GM21447 (cell line): ENCODE results near the gene SCN2B.

Experiments
- ATAC-seq: cut with Tn5 transposase; IDR thresholded peaks from one replicate; pipeline ENCODE4 v1.9.1; 2021; ENCODE audit not compliant: unreplicated experiment

Gene SCN2B

DNA sequence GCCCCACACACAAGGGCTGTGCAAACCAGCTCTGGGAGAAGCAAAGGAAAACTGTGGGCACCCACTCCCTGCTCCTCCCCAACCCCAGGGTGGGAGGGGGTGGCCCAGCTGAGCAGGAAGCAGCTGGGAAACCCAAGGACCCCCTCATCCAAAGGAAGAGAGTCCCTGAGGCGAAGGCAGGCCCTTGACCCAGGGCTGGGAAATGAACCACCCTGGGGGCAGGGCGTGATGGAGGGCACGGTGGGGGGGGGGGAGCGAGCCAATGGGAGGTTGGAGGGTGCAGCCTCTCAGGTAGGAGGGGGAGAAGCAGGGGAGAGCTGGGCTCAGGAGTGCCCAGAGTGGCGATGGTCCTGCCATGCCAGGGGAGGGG, 40.7 kb downstream of the SCN2B start:
- ATAC-seq: no peak

DNA sequence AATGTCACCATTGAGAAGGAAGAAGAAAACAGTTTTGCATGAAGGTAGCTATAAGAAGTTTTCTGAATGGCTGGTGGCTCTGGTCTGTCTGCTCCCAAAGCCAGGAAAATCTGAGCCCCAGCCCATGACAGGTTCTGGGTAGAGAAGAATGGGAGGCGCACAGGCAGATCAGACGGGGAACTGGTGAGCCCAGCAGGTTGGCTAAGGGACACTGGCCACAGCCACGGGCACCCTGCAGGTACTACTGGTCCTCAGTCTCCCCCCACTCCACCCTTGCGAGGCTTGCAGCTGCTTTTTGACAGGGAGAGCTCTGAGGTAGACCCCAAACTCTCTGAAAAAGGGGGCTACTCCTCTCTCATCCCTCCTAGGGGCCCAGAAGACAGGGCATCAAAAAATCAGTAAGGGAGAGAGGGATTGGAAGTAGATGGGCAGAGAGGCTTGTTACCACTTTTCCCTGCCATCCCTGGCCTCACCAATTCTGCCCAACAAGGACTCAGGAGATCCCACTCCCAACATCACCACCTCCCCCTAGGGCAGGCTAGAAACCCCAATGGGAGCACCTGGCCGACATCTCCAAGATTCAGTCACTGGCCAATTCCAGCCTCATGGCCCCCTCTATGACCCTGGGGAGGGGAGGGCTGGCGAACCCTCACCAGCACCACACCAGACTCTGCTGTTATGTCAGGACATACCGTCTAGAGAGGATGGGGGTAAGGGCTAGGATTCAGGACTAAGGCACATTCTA, 41.2 kb downstream of the SCN2B start:
- ATAC-seq: no peak

GRCh38 chr11:118133816-118134215, 42.6 kb downstream of the SCN2B start:
- no peak for ATAC-seq

DNA sequence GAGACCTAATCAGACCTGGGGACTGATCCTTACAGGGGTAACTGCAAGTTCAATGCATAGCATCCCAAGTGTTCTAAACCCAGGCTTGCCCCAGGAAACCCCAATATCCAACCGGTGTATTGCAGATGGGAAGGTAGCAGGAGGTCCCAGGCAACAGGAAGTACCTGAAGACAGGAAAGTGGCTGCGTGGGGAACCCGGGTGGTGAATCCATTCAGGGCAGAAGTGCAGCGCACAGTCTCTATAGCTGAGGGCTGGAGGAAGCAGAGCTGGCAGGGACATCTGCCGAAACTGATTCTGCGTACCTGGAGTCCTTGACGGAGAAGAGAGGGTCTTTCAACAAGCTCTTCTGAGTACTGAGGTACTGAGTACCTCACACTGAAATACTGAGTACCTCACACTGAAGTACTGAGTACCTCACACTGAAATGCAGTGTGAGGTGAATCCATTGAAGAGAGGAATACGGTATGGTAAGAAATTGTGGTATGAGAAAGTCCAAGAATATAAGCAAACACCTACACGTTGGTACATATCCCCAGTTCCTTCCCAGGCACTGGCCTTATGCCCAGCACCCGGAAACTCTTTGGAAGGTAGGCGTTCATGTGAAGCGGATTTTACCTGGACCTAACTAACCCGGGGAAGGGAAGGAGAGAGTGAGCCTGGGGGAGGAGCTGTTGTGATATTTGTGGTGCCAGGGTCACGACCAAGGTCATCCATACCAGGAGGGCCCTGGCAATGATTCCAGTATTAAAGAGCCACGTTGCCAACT, 43.9 kb downstream of the SCN2B start:
- no peak for ATAC-seq

- no peak for ATAC-seq
Observed at GRCh38 chr11:118129471-118130172, 46.8 kb downstream of the SCN2B start.

DNA sequence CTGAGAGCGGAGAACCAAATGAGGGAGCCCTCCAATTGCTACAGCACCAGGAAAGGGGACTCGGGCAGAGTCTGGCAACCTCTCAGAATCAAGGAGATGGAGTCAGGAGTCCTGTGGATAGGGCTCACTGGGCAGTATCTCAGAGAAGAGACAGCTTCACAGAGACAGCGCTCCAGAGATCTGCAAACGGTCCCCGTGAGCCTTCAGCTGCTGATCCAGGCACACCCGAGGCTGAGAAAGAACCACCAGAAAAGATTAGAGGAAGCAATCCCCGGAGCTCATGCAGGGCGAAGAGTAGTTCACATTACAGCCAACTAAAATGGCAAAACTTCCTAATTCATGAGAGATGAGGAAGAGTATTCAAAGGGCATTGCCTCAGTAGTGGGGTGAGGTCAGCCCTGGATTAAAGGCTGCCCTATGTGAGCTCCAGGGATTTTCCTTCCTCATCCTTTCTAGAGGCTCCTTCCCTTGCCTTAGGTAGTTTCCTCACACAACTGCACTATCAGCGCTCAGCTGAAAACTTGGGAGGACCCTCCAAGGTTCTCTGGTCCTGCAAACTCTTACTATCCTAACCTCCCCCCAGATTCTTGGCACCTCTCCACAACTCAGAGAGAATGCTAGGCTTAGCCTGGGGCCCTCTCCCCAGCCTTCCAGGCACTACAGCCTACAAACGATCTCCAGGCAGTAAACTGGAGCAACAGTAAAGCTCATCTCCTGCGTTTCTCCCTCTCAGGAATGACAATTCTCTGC, 47.5 kb downstream of the SCN2B start:
- no peak for ATAC-seq

DNA sequence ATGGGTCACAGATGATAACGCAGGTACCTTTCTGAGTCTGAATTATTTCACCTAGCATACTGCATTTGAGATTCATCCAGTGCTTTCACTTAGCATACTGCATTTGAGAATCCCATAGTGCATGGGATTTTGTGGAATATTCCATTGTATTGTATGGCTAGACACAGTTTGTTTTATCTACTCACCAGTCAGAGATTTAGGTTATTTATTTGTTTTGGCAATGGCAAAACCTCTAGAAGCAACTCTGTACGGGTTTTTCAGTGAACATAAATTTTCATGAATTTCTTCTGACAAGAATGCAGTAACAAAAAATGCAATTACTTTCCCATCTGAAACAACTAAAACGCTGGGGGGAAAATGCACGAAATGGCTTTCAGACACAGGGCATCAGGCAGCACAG, 48.1 kb downstream of the SCN2B start:
- ATAC-seq: no peak

DNA sequence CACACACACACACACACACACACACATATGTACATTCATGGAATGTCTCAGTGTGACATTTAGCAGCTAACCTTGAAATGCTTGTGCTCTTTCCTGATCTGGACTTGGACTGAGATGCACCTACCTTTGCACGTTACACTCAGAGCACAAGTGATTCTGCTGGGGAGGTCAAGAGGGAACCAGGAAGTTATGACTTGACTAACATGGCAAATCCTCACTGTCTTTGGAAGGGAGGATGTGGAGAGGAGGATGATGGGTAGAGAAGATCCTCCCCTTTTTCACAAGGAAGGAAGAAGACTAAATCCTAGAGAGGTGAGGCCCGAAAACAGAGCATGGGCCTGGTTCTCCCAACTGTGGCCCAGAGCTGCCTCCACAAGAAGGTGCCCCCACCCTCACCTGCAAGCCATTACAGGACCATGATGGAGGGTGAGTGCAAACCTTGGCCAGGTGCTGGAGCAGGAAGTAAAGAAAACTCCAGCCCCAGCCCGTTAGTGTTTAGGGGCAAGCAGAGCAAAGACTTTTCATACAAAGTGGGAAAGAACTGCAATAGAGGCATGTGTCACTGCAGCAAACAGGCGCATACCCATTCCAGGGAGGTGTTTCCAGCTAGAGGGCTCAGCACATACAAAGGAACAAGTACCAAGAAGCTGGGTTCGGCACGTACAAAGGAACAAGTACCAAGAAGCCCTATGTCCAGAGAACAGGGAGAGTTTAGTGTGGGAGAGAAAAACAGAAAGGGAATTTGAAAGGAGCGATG, 50.2 kb downstream of the SCN2B start:
- ATAC-seq: no peak

DNA sequence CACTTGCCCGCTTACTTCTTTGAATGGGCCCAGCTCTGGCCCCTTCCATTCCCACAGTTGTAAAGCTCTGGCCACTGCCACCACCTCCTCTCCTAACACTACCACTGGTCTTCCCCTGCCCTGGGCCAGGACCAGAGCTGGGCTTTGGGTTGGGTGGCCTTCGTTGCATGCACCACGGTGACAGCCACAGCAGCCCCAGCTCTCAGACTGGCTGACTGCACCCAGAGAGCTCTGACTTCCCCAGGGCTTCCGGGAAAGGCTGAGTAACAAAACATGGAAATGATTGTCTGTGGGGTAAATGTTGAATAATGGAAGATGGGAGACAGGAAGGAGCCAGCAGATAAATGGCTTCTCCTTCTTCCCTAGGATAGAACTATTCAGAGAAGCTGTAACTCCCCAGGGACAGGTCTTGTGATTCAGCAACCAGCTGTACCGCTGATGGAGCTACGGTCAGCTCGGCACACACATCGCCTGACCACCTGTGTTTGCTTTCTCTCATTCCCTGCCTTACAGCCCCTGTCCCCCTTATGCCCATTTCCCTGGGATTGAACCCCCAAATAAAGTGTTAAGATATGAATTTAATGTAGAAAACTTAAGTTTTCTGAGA, 51.4 kb downstream of the SCN2B start:
- ATAC-seq: no peak

- no peak for ATAC-seq
Observed at GRCh38 chr11:118120793-118121192, 55.6 kb downstream of the SCN2B start.

GRCh38 chr11:118117790-118118601, 58.4 kb downstream of the SCN2B start:
- ATAC-seq: peak; percentile 59

DNA sequence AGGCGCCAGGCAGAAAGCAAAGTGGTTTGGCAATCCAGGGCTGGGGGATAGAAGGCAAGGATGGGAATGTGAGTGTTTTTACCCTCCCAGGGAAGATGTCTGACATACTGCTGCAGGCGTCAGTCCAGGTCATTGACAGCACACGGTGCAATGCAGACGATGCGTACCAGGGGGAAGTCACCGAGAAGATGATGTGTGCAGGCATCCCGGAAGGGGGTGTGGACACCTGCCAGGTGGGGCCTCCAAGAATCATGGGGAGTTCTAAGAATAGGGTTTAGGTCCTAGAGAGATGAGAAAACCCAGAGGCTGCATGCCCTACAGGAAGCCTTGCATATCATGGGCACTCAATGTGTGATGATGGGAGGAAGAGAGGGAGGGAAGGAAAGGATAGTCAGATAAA, 61.4 kb downstream of the SCN2B start:
- no peak for ATAC-seq

GRCh38 chr11:118114266-118114665, 62.2 kb downstream of the SCN2B start:
- ATAC-seq: no peak

- no peak for ATAC-seq
Observed at GRCh38 chr11:118112711-118113430, 63.6 kb downstream of the SCN2B start.
